GM12874 (cell line): ENCODE data around the gene TRIM41.

Experiments used
- CTCF ChIP-seq: IDR thresholded peaks from 2 replicates; pipeline ENCODE4 v1.5.1; 2011; ENCODE audit warnings: low read depth, mild to moderate bottlenecking, control low read depth, low read length, moderate library complexity; ENCODE audit not compliant: insufficient read depth

Gene TRIM41

DNA sequence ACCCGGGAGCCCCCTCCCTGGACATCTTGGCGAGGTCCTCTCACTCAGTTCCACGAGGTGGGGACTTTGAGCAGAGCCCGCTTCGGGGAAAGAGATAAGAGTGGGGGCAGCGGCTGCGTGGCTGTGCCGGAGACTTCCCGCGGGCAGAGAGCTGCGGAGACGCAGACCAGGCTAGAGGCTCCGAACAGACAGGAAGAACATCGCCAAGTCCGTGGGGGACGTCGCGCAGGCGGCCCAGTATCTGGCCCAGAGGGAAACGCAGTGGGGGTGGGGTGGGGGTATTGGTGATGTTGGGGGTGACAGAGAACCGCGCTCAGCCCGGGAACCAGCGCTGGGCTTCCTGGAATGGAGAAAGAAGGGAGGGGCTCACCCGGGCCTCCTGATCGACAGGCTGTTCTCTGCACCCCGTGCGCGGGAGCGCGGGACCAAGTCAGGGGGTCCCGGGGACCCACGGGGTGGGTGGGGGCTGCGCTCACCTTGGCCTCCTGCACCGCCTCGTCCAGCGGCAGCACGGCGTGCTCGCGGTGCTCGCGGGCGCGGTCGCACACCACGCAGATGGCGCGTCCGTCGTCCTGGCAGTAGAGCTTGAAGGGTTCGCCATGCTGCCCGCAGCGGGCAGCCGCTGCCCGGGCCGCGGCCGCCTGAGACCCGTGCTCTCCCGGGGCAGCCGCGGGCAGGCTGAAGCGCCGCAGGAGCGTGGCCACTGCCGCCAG, 18.8 kb upstream of the TRIM41 start:
- no peak for TF ChIP-seq CTCF

DNA sequence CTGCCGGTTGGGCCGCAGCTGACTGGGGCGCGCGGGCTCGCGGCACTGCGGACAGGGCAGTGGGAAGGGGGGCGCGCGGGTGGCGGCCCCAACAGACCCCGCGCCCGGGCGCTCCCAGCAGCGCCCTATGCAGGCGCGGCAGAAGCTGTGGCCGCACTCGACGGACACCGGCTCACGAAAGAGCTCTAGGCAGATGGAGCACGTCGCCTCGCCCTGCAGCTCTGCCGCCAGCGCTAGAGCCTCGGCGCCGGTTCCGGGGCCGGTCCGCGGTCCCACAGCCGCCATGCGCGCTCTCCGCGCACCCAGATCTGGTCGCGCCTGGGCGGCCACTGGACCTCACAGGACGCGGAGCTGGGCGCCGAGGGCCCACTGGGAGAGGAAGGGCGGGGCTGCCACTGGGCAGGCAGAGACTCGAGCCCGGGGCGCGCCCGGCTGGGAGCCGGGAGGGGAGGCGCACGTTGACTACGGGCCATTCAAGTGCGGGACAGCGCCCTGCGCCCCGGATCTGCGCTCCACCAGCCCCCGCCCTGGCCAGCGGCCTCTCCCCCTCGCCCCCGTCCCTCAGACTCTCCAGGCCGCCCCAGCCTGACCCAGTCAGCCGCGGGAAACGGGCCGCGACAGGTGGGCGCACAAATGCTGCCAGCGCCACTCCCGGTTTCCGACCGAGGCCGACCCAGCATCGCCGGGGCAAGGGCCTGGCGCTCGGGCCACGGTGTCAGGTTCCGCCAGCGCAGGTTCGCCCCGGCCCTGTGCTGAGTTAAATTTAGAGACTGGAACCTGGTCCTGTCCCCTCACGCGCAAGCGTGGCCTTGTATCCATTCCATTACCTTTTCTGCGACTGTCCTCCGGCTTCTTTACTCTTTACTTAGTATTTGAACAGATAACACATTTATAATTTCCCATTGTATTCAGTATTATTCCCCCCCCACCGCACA, 18.0 kb upstream of the TRIM41 start, which contains the start of gene TRIM7:
Gene TRIM7, minus strand, starts transcription at position 371 of the 935 bp plus-strand sequence. Its CDS starts 86 bp downstream, at position 285.
- TF ChIP-seq CTCF = no peak

DNA sequence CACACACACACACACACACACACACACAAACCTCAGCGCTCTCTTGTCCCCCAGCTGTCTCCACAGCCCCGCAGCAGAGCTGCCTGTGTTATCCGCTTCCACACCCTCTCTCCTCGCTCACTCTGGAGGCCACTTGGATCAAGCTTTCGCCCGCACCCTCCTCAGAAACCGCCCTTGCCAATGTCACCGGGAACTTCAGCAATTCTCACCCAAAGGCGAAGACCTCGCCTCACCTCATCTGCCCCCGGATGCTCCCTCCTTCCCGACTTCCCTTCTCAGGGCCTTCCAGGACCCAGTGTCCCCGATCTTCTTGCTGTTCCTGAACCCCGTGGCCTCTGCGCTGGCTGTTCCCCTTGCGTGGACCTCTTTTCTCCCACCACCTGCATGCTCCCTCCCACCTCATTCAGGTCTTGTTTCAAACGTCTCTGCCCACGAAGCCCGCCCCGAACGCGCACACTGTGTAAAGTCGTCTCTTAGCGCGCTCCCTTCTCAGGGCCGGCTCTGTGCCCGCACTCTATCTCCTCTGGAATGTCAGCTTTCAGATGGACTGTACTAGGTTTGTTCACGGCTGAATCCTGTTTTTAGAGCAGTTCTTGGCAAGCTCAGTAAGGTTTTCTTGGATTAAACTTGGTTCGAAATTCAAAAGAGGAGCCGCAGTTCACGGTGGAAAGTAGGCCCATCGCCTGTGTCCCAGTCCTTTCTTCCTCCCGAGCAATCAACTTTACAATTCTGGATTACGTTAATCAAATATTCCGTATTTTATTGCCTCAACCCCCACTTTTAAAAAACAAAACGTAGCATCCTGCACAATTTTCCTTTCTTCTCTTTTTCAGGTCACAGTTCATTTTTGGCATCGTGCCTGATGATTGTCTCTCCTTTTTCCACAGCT, 17.1 kb upstream of the TRIM41 start:
- TF ChIP-seq CTCF = no peak

DNA sequence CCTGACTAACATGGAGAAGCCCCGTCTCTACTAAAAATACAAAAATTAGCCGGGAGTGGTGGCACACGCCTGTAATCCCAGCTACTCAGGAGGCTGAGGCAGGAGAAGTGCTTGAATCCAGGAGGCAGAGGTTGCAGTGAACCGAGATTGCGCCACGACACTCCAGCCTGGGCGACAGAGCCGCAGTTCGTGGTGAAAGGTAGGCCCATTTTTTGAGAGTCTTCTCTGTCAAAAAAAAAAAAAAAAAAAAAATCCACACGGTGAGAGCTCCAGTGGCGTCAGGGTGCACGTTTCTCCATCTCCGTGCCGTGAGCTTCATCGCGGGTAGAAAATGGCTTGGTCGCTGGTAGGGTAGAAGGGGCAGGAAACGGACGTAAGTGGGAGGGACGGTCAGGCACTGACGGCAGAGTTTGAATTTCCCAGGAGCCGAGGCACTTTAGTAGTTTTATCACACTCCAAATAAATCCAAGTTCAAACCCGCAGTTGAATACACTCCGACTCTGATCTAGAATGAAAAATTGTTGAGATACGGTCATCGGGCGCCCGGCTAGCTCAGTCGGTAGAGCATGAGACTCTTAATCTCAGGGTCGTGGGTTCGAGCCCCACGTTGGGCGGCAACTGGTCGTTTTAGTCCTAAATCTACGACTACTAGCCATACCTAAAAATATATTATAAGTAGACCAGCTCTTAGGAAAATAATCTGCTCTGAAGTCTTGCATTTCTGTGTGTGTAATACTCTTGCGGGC, 15.7 kb upstream of the TRIM41 start:
- no peak for TF ChIP-seq CTCF

DNA sequence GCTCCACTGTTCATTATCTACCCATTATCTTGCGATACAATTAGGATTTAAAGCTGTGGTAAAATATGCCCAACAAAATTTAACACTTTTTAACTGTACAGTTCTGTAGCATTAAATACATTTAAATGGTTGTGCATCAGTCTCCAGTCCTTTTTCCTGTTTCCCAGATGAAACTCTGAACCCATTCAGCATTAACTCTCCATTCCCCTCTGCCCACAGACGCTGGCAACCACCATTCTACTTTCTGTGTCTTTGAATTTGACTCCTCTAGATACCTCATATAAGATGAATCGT, 15.2 kb upstream of the TRIM41 start:
- TF ChIP-seq CTCF = no peak

DNA sequence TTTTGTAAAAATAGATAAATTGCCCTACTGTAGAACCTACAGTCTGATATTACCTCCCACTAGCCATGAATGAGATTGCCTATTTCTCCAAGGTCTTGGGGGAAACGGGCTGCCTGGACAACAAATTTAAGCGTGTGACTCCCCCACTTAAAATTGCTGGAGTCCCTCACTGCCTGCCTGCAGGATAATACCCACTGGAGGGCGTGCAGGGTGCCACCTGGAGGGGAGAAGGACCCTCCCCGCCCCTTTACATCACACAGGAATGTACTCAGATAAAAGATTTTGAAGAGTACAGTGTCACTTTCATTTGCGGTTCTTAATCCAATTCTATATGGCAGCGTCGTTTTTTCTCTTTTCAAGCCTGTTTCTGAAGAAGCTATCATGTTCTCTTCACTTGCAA, 11.9 kb upstream of the TRIM41 start:
- no peak for TF ChIP-seq CTCF
